Endothelial cell of umbilical vein (primary cell): ENCODE results near the gene DNMT3B. TPM values are rescaled to one million over a fixed set of nuclear protein-coding genes. Genes with fewer than 3 reads are reported as not detected.
"Not testable (repeated sequence)": the region's sequence is repeated elsewhere in the genome, so short reads cannot be mapped to it uniquely, and the experiment has no call there.

Source experiments
- BruUV-seq: library from RNA; stranded (reverse); fragments of 400-500 nt; replicated peaks from 2 replicates; lab custom pipeline; 2021; lab: Mats Ljungman, UMichigan
- CTCF ChIA-PET: fragments of 300-600, 350-600 bp; sonication (Branson Sonifier 250); formaldehyde crosslinking; loops from one replicate; lab custom pipeline; 2021; ENCODE audit warnings: antibody characterized with exemption, inconsistent platforms; lab: Charles Lee
- POLR2A ChIA-PET: fragments of 300-600, 350-600 bp; sonication (Branson Sonifier 250); formaldehyde crosslinking; loops from one replicate; lab custom pipeline; 2021; ENCODE audit warnings: antibody characterized with exemption, inconsistent platforms; lab: Charles Lee
- DNase-seq: peaks from one replicate; pipeline ENCODE4 v3.0.0-alpha.2; 2011; ENCODE audit warnings: low read depth, low spot score
- FAIRE-seq: peaks from 2 replicates; lab custom pipeline; 2011; peaks lifted over from hg19 to GRCh38; lab: Jason Lieb, UNC
- H2AFZ ChIP-seq: 2 replicates; pipeline ENCODE4 v1.6.0; 2012; ENCODE audit warnings: low read depth, low read length, control low read depth, inconsistent platforms
- H3K27ac ChIP-seq: 2 replicates; pipeline ENCODE4 v1.5.1; 2011; ENCODE audit warnings: low read depth, mild to moderate bottlenecking, control low read depth, low read length, moderate library complexity; ENCODE audit not compliant: insufficient read depth
- H3K27me3 ChIP-seq, 2 experiments: 2 replicates each; pipeline versions ENCODE4 v1.6.0 to v1.6.1; 2011; ENCODE audit warnings: low read length in 2 of 2, mixed read lengths in 1 of 2; ENCODE audit not compliant: control insufficient read depth in 2 of 2, insufficient read depth in 2 of 2
- H3K36me3 ChIP-seq, 2 experiments: 2 replicates in 1 of 2; 3 replicates in 1 of 2; pipeline ENCODE4 v1.5.1; 2011; ENCODE audit warnings: low read length in 2 of 2, mild to moderate bottlenecking in 1 of 2, moderate library complexity in 1 of 2; ENCODE audit not compliant: control insufficient read depth in 2 of 2, insufficient read depth in 2 of 2; ENCODE audit errors: extremely low read depth in 1 of 2
- H3K4me1 ChIP-seq: 3 replicates; pipeline ENCODE4 v1.5.1; 2011; ENCODE audit warnings: mild to moderate bottlenecking, low read length; ENCODE audit not compliant: control insufficient read depth, insufficient read depth; ENCODE audit errors: extremely low read depth
- H3K4me2 ChIP-seq: 2 replicates; pipeline ENCODE4 v1.6.1; 2011; ENCODE audit warnings: low read length, control low read depth, mixed read lengths; ENCODE audit not compliant: insufficient read depth
- H3K4me3 ChIP-seq, 3 experiments: fragments of 200-600 bp in 1 of 3; sonication (generic), shearing (Covaris generic) in 1 of 3; replicated peaks in 1 of 3; 2 replicates each; pipeline ENCODE4 v1.5.1; 2011 to 2016; ENCODE audit warnings: control low read depth in 3 of 3, low read length in 3 of 3, mild to moderate bottlenecking in 2 of 3, inconsistent platforms in 1 of 3, low read depth in 1 of 3, moderate library complexity in 1 of 3; ENCODE audit not compliant: insufficient read depth in 1 of 3
- H3K79me2 ChIP-seq: 2 replicates; pipeline ENCODE4 v1.6.0; 2012; ENCODE audit warnings: low read length, inconsistent platforms; ENCODE audit not compliant: control insufficient read depth, insufficient read depth
- H3K9ac ChIP-seq: replicated peaks from 2 replicates; pipeline ENCODE3; 2011; ENCODE audit warnings: low read length, control low read depth; ENCODE audit not compliant: insufficient read depth; ENCODE audit errors: extremely low read depth
- H3K9me1 ChIP-seq: replicated peaks from 3 replicates; pipeline ENCODE4 v1.6.0; 2011; ENCODE audit warnings: mild to moderate bottlenecking, low read length; ENCODE audit not compliant: control insufficient read depth, insufficient read depth; ENCODE audit errors: extremely low read depth
- H3K9me3 ChIP-seq: replicated peaks from 2 replicates; pipeline ENCODE4 v1.5.1; 2012; ENCODE audit warnings: low read length, inconsistent platforms; ENCODE audit not compliant: control insufficient read depth, insufficient read depth
- H4K20me1 ChIP-seq: replicated peaks from 2 replicates; pipeline ENCODE3; 2011; ENCODE audit warnings: mild to moderate bottlenecking, low read length; ENCODE audit not compliant: control insufficient read depth, insufficient read depth; ENCODE audit errors: extremely low read depth
- MYC ChIP-seq: IDR thresholded peaks from one replicate; pipeline ENCODE4 v1.6.1; 2011; ENCODE audit warnings: mild to moderate bottlenecking, low read depth, low read length
- POLR2A ChIP-seq: IDR thresholded peaks from 2 replicates; pipeline ENCODE4 v1.6.1; 2012; ENCODE audit warnings: low read depth, mild to moderate bottlenecking, control low read depth, low read length
- dilution Hi-C: fragments of 300-500 bp; cut with MboI; formaldehyde crosslinking; loops from one replicate; pipeline ENCODE4 v1.15.0; 2019; ENCODE audit warnings: low sequenced_read_pairs; ENCODE audit not compliant: extremely low pct_ligation_motif_present
- intact Hi-C: fragments of 100-400 bp; cut with micrococcal nuclease; formaldehyde crosslinking; loops from one replicate; pipeline ENCODE4 v1.10.0; 2022
- polyA plus RNA-seq, 4 experiments: library from polyadenylated mRNA; depleted of rRNA in 3 of 4; stranded (reverse) in 3 of 4; unstranded in 1 of 4; fragments of >200 nt; gene quantifications; 2 replicates each; pipeline versions ENCODE4 v1.2.1 to v1.2.3, GENCODE V29; 2011 to 2012; ENCODE audit warnings: missing spikeins in 1 of 4
- total RNA-seq: library from RNA; stranded (reverse); gene quantifications from 2 replicates; pipeline ENCODE4 v1.2.3, GENCODE V29; 2021
- TF ChIP-seq, protein P1 (sequence below), 2 donors: IDR thresholded peaks; 1 replicate in 1 of 2; 2 replicates in 1 of 2; pipeline ENCODE4 v1.5.1; 2011; ENCODE audit warnings: low read length in 2 of 2, mild to moderate bottlenecking in 2 of 2, moderate library complexity in 2 of 2, control low read depth in 1 of 2, inconsistent platforms in 1 of 2, low read depth in 1 of 2; ENCODE audit not compliant: insufficient read depth in 1 of 2; ENCODE audit errors: extremely low read depth in 1 of 2

The DNMT3B gene
- total and polyA plus RNA-seq, 2 donors (not counting 3 experiments of a cell fraction or from before 2014, with no cell fraction given): 3.6 to 6.8 TPM

- no peaks in the 10 kb centered on the region for H3K79me2 ChIP-seq
- H3K27ac ChIP-seq: no peak overlapping the region
- H3K4me3 ChIP-seq: no peak overlapping the region
- no peaks in the 10 kb centered on the region for H3K27me3 ChIP-seq
- no peak for TF ChIP-seq POLR2A
- TF ChIP-seq, protein P1, sequence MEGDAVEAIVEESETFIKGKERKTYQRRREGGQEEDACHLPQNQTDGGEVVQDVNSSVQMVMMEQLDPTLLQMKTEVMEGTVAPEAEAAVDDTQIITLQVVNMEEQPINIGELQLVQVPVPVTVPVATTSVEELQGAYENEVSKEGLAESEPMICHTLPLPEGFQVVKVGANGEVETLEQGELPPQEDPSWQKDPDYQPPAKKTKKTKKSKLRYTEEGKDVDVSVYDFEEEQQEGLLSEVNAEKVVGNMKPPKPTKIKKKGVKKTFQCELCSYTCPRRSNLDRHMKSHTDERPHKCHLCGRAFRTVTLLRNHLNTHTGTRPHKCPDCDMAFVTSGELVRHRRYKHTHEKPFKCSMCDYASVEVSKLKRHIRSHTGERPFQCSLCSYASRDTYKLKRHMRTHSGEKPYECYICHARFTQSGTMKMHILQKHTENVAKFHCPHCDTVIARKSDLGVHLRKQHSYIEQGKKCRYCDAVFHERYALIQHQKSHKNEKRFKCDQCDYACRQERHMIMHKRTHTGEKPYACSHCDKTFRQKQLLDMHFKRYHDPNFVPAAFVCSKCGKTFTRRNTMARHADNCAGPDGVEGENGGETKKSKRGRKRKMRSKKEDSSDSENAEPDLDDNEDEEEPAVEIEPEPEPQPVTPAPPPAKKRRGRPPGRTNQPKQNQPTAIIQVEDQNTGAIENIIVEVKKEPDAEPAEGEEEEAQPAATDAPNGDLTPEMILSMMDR (IDR thresholded peaks at IDR 0.05; ENCODE audit: extremely low read depth in 1 of 2, insufficient read depth in 1 of 2, low read depth in 1 of 2, low read length in 2 of 2): no peak
- TF ChIP-seq MYC: no peak
- no peak overlapping the region for H3K4me2 ChIP-seq
- H3K9ac ChIP-seq: no peak overlapping the region
- H3K36me3 ChIP-seq: no peaks in the 10 kb centered on the region
- no peak overlapping the region for H2AFZ ChIP-seq
- FAIRE-seq (no peak), DNase-seq (no peak)
- H3K9me3 ChIP-seq: no peaks in the 10 kb centered on the region
- ChIA-PET CTCF (interaction anchor here (1.2 to 7.3 kb wide), 6 partner anchors 14 to 91 kb away, joined by 3 to 77 read pairs (median 12); partner anchors contain the start of genes C20orf203 and COMMD7), POLR2A (interaction anchor here (0.6 to 0.9 kb wide), 2 partner anchors 10 to 21 kb away, joined by 5 to 12 read pairs; partner anchors contain the start of gene COMMD7)
- no TSS peak for BruUV-seq
- peaks cover 14% of the 10 kb centered on the region for H3K4me1 ChIP-seq
- no peaks in the 10 kb centered on the region for H3K9me1 ChIP-seq
- dilution Hi-C loops: no loop called here
- no peaks in the 10 kb centered on the region for H4K20me1 ChIP-seq
- intact Hi-C loops: no loop called here
Measured at GRCh38 chr20:32764005-32764960, 2.1 kb downstream of the DNMT3B start.

GRCh38 chr20:32765230-32765875 lies 3.2 kb downstream of the DNMT3B start:
- POLR2A ChIA-PET, H3K9me1 ChIP-seq, dilution Hi-C loops, H3K27me3 ChIP-seq, H3K4me3 ChIP-seq, H3K4me2 ChIP-seq, H3K9me3 ChIP-seq, H3K36me3 ChIP-seq, H4K20me1 ChIP-seq, FAIRE-seq, DNase-seq, H3K79me2 ChIP-seq, BruUV-seq, H3K27ac ChIP-seq, H3K9ac ChIP-seq, intact Hi-C loops, H2AFZ ChIP-seq: not testable (repeated sequence)
- CTCF ChIA-PET: interaction anchor here (7.3 kb wide), 1 partner anchor 13 kb away, joined by 77 read pairs; no protein-coding TSS in a partner anchor
- H3K4me1 ChIP-seq: peaks cover 14% of the 10 kb centered on the region
